GM12878 (cell line): ENCODE results near the gene COL4A1. TPM values are rescaled to one million over a fixed set of nuclear protein-coding genes. Genes with fewer than 3 reads are reported as not detected.

ENCODE experiments used
- ATAC-seq: fragments of 200-7000 bp; cut with Tn5 transposase; 3 replicates; pipeline ENCODE4 v1.9.1; 2020; ENCODE audit warnings: mild to moderate bottlenecking, moderate library complexity
- BruUV-seq: library from RNA; stranded (reverse); fragments of 400-500 nt; replicated peaks from 2 replicates; lab custom pipeline; 2021; lab: Mats Ljungman, UMichigan
- CTCF ChIA-PET: fragments of 300-600 bp; sonication (Branson Sonifier 250); formaldehyde crosslinking; extraction: SDS; loops from one replicate; lab custom pipeline; 2021; ENCODE audit warnings: inconsistent platforms; lab: Yijun Ruan, JAX
- POLR2A ChIA-PET: fragments of 350-600 bp; formaldehyde crosslinking; extraction: SDS; loops from one replicate; lab custom pipeline; 2021; ENCODE audit warnings: inconsistent platforms; lab: Charles Lee
- RAD21 ChIA-PET: fragments of 300-600 bp; sonication (Branson Sonifier 250); formaldehyde crosslinking; loops from one replicate; lab custom pipeline; 2023; ENCODE audit warnings: antibody characterized with exemption; ENCODE audit not compliant: unreplicated experiment; lab: Charles Lee
- SMC1A ChIA-PET: fragments of 300-600 bp; sonication (Branson Sonifier 250); formaldehyde crosslinking; loops from one replicate; lab custom pipeline; 2023; ENCODE audit not compliant: unreplicated experiment, uncharacterized antibody; lab: Charles Lee
- DNase-seq: peaks from one replicate; pipeline ENCODE4 v3.0.0-alpha.2; 2011; ENCODE audit warnings: low read depth, low spot score
- FAIRE-seq: peaks from 3 replicates; lab custom pipeline; 2011; peaks lifted over from hg19 to GRCh38; lab: Jason Lieb, UNC
- H2AFZ ChIP-seq: 2 replicates; pipeline ENCODE4 v1.6.0; 2011; ENCODE audit warnings: low read depth, low read length, control low read depth; ENCODE audit not compliant: control insufficient read depth
- H3K27ac ChIP-seq: 2 replicates; pipeline ENCODE4 v1.5.1; 2011; ENCODE audit warnings: control low read depth; ENCODE audit not compliant: control insufficient read depth, insufficient read depth
- H3K27me3 ChIP-seq, 2 experiments: replicated peaks in 1 of 2; 2 replicates each; pipeline versions ENCODE4 v1.6.0 to v1.6.1; 2011; ENCODE audit warnings: low read length in 1 of 2; ENCODE audit not compliant: control insufficient read depth in 2 of 2, insufficient read depth in 2 of 2
- H3K36me3 ChIP-seq, 2 experiments: 2 replicates each; pipeline ENCODE4 v1.5.1; 2011; ENCODE audit warnings: low read length in 1 of 2; ENCODE audit not compliant: control insufficient read depth in 2 of 2, insufficient read depth in 2 of 2
- H3K4me1 ChIP-seq: 2 replicates; pipeline ENCODE4 v1.6.1; 2011; ENCODE audit warnings: mild to moderate bottlenecking, low read length, moderate library complexity, mixed read lengths; ENCODE audit not compliant: control insufficient read depth, insufficient read depth
- H3K4me2 ChIP-seq: 2 replicates; pipeline ENCODE4 v1.6.0; 2011; ENCODE audit warnings: control low read depth; ENCODE audit not compliant: control insufficient read depth, insufficient read depth
- H3K4me3 ChIP-seq: fragments of 200-600 bp; sonication (generic); 2 replicates; pipeline ENCODE4 v1.5.1; 2016
- H3K79me2 ChIP-seq: 2 replicates; pipeline ENCODE4 v1.6.0; 2011; ENCODE audit warnings: low read length; ENCODE audit not compliant: control insufficient read depth, insufficient read depth
- H3K9ac ChIP-seq: 2 replicates; pipeline ENCODE4 v1.8.0; 2011; ENCODE audit warnings: low read length, control low read depth, mixed read lengths; ENCODE audit not compliant: control insufficient read depth, insufficient read depth
- H3K9me3 ChIP-seq: replicated peaks from 3 replicates; pipeline ENCODE4 v1.5.1; 2011; ENCODE audit warnings: mild to moderate bottlenecking, low read length; ENCODE audit not compliant: control insufficient read depth, insufficient read depth
- H4K20me1 ChIP-seq: 2 replicates; pipeline ENCODE4 v1.6.0; 2011; ENCODE audit not compliant: control insufficient read depth, insufficient read depth
- CBX3 ChIP-seq: fragments of 200-600 bp; sonication (generic); IDR thresholded peaks from 2 replicates; pipeline ENCODE4 v1.6.1; 2016; ENCODE audit warnings: low read depth, borderline replicate concordance
- GATAD2B ChIP-seq: fragments of 450-650 bp; conservative IDR thresholded peaks from 2 replicates; pipeline ENCODE4 v1.6.1; 2017; ENCODE audit warnings: low read depth, mild to moderate bottlenecking, moderate library complexity
- HCFC1 ChIP-seq: fragments of 150-350 bp; IDR thresholded peaks from 2 replicates; pipeline ENCODE4 v1.6.1; 2014; ENCODE audit warnings: low read length
- KLF5 ChIP-seq: fragments of 450-650 bp; IDR thresholded peaks from 2 replicates; pipeline ENCODE4 v1.6.1; 2014; ENCODE audit warnings: mild to moderate bottlenecking; ENCODE audit not compliant: partially characterized antibody
- MAX ChIP-seq: IDR thresholded peaks from 2 replicates; pipeline ENCODE4 v1.6.1; 2012; ENCODE audit warnings: low read depth, low read length, improper control_type of control experiment
- MEF2A ChIP-seq: IDR thresholded peaks from 2 replicates; pipeline ENCODE4 v1.6.1; 2011; ENCODE audit warnings: low read depth, mild to moderate bottlenecking, low read length, moderate library complexity; ENCODE audit not compliant: insufficient read depth
- NFXL1 ChIP-seq: fragments of 450-650 bp; IDR thresholded peaks from 2 replicates; pipeline ENCODE4 v1.6.1; 2017; ENCODE audit warnings: antibody characterized with exemption, mild to moderate bottlenecking, borderline replicate concordance
- NR2C1 ChIP-seq: fragments of 450-650 bp; IDR thresholded peaks from 2 replicates; pipeline ENCODE4 v1.6.1; 2017; ENCODE audit warnings: antibody characterized with exemption, mild to moderate bottlenecking, moderate library complexity
- RB1 ChIP-seq: fragments of 450-650 bp; formaldehyde crosslinking; IDR thresholded peaks from 2 replicates; pipeline ENCODE4 v1.6.1; 2017; ENCODE audit warnings: mild to moderate bottlenecking, borderline replicate concordance
- SPI1 ChIP-seq: IDR thresholded peaks from 2 replicates; pipeline ENCODE4 v1.6.1; 2011; ENCODE audit warnings: low read depth, mild to moderate bottlenecking, low read length, moderate library complexity, borderline replicate concordance; ENCODE audit not compliant: insufficient read depth
- SREBF1 ChIP-seq: IDR thresholded peaks from 2 replicates; pipeline ENCODE4 v1.6.1; 2012; ENCODE audit warnings: mild to moderate bottlenecking, low read length
- TCF12 ChIP-seq: IDR thresholded peaks from 2 replicates; pipeline ENCODE4 v1.6.1; 2011; ENCODE audit warnings: low read depth, mild to moderate bottlenecking, low read length
- ZNF622 ChIP-seq: fragments of 450-650 bp; IDR thresholded peaks from 2 replicates; pipeline ENCODE4 v1.6.1; 2017; ENCODE audit warnings: mild to moderate bottlenecking, inconsistent platforms
- WGBS: methylation state at CpG from one replicate; pipeline ENCODE4 v1.1.6; 2016; ENCODE audit warnings: low lambda C conversion rate; ENCODE audit not compliant: insufficient replicate concordance, insufficient coverage; ENCODE audit errors: missing lambda C conversion rate; 5-methylcytosine and 5-hydroxymethylcytosine counted together
- in situ Hi-C: fragments of 300-500 bp; cut with MboI; formaldehyde crosslinking; loops from 9 replicates; pipeline ENCODE4 v1.14.3; 2018; ENCODE audit warnings: mixed read lengths
- intact Hi-C: fragments of 100-400 bp; cut with micrococcal nuclease; formaldehyde crosslinking; loops from one replicate; pipeline ENCODE4 v1.14.2; 2022; ENCODE audit not compliant: unreplicated experiment
- polyA plus RNA-seq, 11 experiments: library from polyadenylated mRNA; depleted of rRNA in 4 of 11; unstranded in 6 of 11; stranded (reverse) in 5 of 11; fragments of >200 nt; fragmentation: Nextera tagmentation in 4 of 11; fragmentation: Illumina TruSeq in 1 of 11; extraction: Ambion mirVana in 4 of 11; extraction: Trizol in 1 of 11; gene quantifications; 1 replicate in 1 of 11; 2 replicates in 10 of 11; pipeline versions ENCODE4 v1.2.1 to v1.2.3, GENCODE V29; 2011 to 2016; ENCODE audit warnings: inconsistent platforms in 2 of 11, missing spikeins in 2 of 11, low read depth in 1 of 11
- total RNA-seq, 4 experiments: library from RNA; depleted of rRNA in 3 of 4; stranded (reverse); fragments of >200 nt in 3 of 4; fragmentation: Illumina TruSeq in 1 of 4; extraction: Trizol in 1 of 4; gene quantifications; 2 replicates each; pipeline versions ENCODE4 v1.2.1 to v1.2.3, GENCODE V29; 2013 to 2021
- TF ChIP-seq, protein P1 (sequence below): IDR thresholded peaks from 2 replicates; pipeline ENCODE4 v1.6.1; 2012; ENCODE audit warnings: low read depth, low read length, improper control_type of control experiment

COL4A1 gene
- total and polyA plus RNA-seq, 10 of the 15 experiments (the other 5 are each of a cell fraction or from before 2014, with no cell fraction given) = 0.07 to 0.31 (median 0.13) TPM; not detected in 6

GRCh38 chr13:110345701-110346100 is 38.7 kb upstream of the COL4A1 start:
- Histone ChIP-seq H3K4me1 (peaks cover 5% of the 10 kb centered on the region), H4K20me1 (no peaks in the 10 kb centered on the region), H3K9me3 (no peaks in the 10 kb centered on the region), H3K4me3 (no peak overlapping the region), H2AFZ (no peak overlapping the region), H3K9ac (no peak overlapping the region), H3K36me3 (no peaks in the 10 kb centered on the region), H3K27ac (no peak overlapping the region), H3K79me2 (no peaks in the 10 kb centered on the region), H3K4me2 (no peak overlapping the region), H3K27me3 (peaks cover 0 to 4% of the 10 kb centered on the region in 2 experiments; a peak in 1 of 4 replicates)
- CTCF ChIA-PET = no interaction called here
- FAIRE-seq = no peak
- no peak for DNase-seq
- SMC1A ChIA-PET = interaction anchor here (1.4 kb wide), 1 partner anchor 98 kb away, joined by 3 read pairs; no protein-coding TSS in a partner anchor
- TF ChIP-seq GATAD2B (no peak), MAX (no peak), MEF2A (no peak), SPI1 (no peak), CBX3 (no peak), TCF12 (no peak), ZNF622 (no peak), KLF5 (no peak), HCFC1 (no peak), SREBF1 (no peak), NFXL1 (no peak), RB1 (no peak), NR2C1 (no peak)
- TF ChIP-seq, protein P1, sequence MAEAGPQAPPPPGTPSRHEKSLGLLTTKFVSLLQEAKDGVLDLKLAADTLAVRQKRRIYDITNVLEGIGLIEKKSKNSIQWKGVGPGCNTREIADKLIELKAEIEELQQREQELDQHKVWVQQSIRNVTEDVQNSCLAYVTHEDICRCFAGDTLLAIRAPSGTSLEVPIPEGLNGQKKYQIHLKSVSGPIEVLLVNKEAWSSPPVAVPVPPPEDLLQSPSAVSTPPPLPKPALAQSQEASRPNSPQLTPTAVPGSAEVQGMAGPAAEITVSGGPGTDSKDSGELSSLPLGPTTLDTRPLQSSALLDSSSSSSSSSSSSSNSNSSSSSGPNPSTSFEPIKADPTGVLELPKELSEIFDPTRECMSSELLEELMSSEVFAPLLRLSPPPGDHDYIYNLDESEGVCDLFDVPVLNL = no peak
- POLR2A ChIA-PET = interaction anchor here (0.7 kb wide), 1 partner anchor 9 kb away, joined by 3 read pairs; no protein-coding TSS in a partner anchor
- intact Hi-C loops = no loop called here
- 27% methylated on average over 4 of the region's 4 CpGs for WGBS
- no TSS peak for BruUV-seq
- no peak for ATAC-seq
- RAD21 ChIA-PET = interaction anchor here (1.2 kb wide), 1 partner anchor 66 kb away, joined by 3 read pairs; no protein-coding TSS in a partner anchor
- in situ Hi-C loops = no loop called here
